ENCODE measurements around the gene LDHAL6B.

LDHAL6B gene

GRCh38 chr15:59251001-59251845, 44.6 kb downstream of the LDHAL6B start:
- no peak for DNase-seq (ENCODE audit: low read depth, low spot score)

GRCh38 chr15:59252137-59252536, 45.5 kb downstream of the LDHAL6B start:
- DNase-seq (ENCODE audit: low read depth, low spot score): no peak

DNA sequence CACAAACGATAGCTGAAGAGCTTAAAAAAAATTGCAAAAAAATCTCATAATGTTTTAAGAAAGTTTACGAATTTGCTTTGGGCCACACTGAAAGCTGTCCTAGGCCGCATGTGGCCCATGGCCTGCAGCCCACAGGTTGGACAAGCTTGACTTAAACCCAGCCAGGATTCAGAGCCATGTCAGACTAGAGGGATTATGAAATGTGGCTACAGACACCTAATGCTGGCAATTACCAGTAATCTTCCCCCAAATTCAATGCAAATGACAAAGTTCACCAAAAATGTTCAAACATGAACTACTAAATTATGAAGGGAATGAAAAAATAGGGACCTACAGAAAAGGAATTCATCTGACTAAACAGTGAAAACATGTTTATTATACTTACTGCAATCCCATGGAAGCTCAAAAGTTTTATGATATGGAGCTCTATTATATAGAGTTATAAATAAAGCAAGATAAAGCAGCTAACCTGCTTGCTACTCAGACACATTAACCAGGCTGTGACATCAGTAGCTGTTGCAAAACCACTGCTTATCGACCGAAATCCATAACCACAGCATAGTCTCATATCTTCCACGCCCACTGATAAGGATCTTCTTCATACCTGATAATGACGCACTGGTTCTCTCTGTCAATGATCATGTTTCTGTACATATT, 49.2 kb downstream of the LDHAL6B start:
- DNase-seq (ENCODE audit: low read depth, low spot score): no peak

GRCh38 chr15:59256482-59256881, 49.8 kb downstream of the LDHAL6B start:
- no peak for DNase-seq (ENCODE audit: low read depth, low spot score)

DNA sequence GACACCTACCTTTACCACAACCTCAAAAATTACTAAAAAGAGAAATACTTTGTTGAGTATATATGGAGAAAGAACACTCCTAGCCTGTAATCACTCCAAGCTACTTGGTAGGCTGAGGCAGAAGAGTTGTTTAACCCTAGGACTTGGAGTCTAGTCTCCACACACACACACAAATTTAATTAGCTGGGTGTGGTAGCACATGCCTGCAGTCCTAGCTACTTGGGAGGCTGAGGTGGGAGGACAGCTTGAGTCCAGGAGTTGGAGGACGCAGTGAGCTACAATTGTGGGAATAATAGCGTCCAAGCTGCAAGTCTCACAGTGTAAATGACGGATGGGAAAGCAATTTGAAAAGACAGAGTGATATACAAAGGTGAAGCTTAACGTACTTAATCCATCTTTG, 50.5 kb downstream of the LDHAL6B start:
- DNase-seq (ENCODE audit: low read depth, low spot score): no peak

All from activated naive CD8-positive, alpha-beta T cell treated with anti-CD3 and anti-CD28 coated beads, Interleukin-2, amount 50 U/mL, for 16 hours (primary cell).